GM21619 (cell line): Measurements from ENCODE around the gene KRT6A.
"Not testable (repeated sequence)": the region's sequence is repeated elsewhere in the genome, so short reads cannot be mapped to it uniquely, and the experiment has no call there.

Experiments used
- ATAC-seq: cut with Tn5 transposase; IDR thresholded peaks from one replicate; pipeline ENCODE4 v1.9.1; 2021; ENCODE audit not compliant: unreplicated experiment

Gene KRT6A

DNA sequence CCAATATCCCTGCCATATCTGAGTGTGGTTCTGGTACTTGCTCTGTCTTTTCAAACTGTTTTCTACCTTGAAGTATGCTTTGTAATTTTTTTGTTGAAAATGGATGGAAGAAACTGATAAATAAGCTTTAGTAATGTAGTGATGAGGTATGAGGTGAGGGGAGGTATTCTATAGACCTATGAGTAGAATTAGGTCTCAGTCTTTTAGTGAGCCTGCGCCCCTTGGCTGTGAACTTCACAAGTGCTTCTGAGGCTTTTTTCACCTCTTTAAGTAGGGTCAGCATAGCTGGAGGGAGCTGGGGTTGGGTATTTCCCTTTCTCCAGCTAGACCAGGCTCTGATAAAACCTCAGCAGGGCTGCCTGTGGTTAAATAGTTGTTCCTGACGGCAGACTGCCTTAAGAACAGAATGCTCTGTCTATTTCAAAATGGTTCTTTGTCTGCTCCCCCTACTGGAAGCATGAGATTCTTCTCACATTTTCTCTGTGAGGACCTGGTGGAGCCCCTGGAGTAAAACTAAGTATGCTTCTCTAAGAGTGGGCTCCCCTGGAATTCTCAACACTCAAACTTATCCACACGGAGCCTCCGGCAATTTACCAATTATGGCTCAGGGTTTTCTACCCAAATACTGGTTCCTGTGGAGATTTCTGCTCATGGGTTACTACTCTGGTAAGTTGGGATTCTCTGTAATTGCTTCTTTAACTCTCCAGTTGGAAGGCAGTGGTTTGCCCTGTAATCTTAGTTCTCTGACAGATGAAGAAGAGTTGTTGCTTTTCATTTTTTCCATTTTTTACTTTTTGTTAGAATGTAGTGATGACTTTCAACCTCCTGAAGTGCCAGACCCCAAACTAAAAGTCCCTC, 14.0 kb upstream of the KRT6A start:
- no peak for ATAC-seq

DNA sequence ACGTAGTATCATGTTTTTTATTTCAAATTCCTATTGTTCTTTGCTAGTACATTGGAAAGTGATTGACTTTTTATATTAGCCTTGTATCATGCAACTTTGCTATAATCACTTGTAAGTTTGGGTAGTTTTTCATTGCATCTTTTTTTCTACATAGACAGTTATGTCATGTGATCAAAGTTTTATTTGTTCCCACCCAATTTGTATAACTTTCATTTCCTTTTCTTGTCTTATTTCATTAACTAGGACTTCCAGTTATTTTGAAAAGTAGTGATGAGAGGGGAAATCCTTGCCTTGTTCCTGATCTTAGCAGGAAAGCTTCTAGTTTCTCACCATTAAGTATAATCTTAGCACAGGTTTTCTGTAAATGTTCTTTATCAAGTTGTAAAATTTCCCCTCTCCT, 9.8 kb upstream of the KRT6A start:
- ATAC-seq = no peak

DNA sequence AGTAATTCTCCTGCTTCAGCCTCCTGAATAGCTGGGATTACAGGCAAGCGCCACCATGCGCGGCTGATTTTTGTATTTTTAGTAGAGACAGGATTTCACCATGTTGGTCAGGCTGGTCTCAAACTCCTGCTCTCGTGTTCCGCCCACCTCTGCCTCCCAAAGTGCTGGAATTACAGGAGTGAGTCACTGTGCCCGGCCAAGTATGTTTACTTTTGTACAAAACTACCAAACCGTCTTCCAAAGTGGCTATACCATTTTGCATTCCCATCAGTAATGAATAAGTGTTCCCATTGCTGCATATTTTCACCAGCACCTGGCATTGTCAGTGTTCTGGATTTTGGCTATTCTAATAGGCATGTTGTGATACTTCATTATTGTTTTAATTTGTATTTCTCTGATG, 8.4 kb upstream of the KRT6A start:
- ATAC-seq = no peak

DNA sequence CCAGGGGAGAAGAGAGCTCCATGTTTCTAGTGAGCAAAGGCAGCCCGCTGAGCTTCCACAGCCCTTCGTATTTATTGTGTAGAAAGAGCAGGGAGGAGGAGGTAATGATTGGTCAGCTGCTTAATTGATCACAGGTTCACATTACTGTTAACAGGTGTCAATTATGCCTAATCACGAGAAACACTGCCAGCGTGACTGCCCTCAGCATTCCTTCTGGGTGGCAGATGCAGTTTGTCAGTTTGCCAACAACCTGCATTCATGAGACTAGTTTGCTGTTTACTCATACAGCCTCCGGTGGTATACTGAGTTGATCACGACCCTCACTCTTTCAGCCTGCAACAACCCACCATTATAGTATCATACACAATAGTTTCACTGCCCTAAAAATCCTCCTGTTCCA, 7.5 kb upstream of the KRT6A start:
- ATAC-seq = not testable (repeated sequence)

DNA sequence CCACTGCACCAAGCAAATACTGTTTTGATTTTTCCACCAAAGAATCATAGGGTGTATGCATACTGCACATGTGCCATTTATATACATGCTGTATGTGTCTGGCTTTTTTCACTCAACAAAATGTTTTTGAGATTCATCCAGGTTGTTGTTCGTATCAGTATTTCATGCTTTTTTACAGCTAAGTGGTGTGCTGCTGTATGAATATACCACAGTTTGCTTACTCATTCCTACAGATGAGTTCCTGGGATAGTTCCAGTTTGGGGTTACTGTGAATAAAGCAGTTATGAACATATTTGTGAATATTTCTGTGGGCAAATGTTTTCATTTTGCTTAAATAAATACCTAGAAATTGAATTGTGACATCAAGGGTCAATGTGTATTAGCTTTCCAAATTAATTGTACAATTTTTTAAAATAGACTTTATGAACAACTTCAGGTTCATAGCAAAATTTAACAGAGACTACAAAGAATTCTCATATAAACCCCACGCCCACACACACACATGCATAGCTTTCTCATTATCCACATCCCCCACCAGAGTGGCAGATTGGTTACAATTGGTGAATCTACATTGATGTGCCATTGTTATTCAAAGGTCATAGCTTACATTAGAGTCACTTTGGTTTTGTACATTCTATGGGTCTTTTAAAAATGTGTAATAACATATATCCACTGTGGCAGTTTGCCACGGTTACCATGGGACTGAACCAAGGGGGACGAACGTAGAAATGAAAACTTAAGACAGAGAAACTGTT, 6.9 kb upstream of the KRT6A start:
- no peak for ATAC-seq

DNA sequence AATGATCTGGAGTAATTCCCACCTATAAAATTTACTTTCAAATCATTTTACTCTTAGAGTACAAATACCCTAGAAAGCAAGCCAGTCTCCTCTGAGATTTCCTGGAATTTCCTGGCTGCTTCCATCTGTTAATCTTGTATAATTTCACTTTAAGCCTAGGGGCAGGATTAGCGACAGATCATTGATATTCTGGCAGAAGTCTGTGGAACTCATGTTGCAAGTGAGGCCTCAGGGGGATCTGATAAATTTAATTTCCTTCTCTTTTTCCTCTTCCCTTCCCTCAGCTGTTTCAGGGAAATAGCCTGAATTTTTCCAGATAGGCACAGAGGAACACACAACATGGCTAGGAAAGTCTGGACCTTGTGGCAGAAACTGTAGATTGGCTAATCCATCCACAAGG, 5.9 kb upstream of the KRT6A start:
- no peak for ATAC-seq

DNA sequence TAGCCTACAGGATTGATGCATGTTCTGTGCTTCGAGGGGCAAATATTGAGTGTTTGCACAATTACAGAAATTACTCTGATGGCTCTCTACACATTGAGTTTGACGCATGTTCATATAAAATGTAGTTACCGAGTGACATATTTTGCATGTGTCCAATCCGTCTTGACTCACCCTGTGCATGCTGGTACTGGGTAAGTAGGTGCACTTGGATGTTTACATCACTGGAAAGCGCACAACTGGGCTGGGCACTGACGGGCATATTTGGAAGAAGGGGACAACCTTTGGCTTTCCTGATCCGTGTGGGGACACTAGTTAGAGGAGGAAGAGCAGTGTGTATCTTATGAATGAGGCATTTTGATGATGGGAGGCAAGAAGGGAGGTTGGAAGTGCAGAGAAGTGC, 4.9 kb upstream of the KRT6A start:
- ATAC-seq = no peak

DNA sequence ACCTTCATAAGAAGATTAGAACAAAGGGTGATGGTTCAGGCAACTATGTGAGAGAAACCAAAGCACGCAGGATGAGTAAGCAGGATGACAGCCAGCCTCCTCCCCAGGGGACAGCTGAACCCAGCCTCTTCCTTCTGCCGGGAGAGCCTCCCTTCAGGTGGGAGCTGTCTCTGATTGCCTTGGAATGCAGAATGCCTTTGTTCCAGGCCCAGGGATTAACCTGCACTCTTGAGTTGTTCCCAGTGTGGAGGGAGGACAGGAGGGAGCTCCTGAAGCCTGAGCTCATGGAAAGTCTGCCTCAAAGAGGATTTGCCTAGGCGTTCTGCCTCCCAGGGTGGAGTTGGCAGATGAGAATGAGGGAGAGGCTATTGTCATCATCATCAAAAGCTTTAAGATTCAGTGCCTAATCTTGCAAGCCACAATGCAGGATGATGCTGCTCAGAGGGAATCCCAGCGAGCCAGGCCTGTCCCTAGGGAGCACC, 3.6 kb upstream of the KRT6A start:
- ATAC-seq = no peak

DNA sequence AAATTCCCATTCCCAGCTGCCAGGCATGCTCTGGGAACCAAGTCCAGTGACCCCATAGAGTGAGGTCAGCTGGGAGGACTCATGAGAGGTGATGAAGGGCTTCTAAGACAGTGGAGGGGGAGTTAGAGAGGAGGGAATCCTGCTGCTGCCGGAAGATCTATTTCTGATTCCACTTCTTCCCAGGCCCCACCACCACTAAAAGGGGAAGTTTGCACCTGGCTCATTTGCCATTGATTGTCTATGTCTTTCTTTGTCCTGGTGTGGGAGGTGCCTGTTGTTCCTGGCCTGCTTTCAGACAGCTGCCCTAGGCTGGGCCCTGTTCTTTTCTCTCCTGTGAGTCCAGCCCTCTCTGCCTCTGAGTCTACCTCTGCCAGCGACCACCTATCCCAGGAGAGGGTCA, 3.0 kb upstream of the KRT6A start:
- no peak for ATAC-seq

DNA sequence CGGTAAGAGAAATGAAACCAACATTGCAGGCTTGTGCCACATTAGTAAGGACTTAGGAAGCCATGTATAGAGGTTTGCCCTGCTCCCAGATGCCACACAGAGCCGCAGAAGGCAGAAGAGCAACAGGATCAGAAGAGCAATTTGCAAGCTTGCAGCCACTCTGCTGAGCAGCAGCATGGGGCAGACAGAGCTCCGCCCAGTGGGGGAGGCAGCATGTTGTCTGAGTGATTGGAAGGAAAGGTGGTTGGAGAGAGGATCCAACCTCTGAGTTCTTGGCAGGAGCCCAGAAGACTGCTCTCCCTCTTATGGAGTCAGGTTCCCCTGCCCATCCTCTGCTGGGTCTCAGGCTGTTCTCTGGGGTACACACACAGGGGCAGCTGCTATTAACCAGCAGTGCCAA, 2.3 kb upstream of the KRT6A start:
- no peak for ATAC-seq

DNA sequence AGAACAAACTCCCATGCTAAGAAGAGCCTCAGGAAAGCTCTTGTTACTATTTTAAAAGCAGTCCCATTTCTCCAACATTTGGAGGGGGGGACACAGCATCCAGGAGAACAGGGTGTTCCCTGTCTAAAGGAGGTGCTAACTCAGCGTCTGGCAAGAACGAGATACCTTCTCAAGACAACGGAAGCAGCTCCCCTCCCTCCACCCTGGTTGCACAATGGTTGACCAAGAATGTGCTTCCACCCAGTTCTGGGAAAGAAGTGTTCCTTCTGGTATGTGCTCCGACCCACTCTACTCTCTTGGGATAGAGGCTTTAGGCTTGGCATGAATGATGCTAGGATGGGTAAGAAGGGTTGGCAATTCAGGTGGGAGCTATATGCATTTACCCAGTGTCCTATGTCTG, 1.5 kb upstream of the KRT6A start:
- no peak for ATAC-seq

DNA sequence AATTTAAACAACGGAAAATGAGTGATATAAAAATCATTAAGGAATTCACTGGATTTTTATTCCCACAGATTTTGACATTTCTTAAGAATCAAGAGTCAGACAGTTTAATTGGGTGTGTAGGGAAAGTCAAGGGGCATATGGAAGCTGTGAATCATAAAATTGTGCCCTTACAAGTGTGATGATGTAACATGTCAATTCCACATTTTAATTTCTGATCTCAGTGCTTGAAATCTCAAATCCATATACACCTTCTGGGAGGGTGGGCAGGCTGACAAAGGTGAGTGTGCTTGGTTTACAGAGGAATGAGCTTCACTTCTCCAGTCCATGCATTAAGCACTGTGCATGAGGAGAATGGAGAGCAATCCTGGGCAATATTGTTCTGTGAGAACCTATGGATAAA, 1.0 kb upstream of the KRT6A start:
- ATAC-seq = no peak

DNA sequence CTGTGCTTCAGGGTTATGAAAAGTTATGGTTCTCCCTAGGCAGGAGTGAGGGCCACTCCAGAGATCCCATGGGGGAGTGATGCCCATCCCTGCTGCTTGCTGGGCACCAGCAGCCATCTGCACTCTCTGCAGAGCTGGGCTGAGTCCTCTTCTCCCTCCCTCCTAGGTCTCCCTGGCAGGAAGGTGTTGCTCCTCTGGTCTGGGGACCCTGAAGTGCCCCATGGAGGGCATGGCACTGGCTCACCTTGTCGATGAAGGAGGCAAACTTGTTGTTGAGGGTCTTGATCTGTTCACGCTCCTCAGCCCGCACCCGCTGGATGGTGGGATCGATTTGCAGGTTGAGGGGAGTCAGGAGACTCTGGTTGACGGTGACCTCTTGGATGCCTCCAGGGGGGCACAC, 652 bp downstream of the KRT6A start:
- not testable (repeated sequence) for ATAC-seq

DNA sequence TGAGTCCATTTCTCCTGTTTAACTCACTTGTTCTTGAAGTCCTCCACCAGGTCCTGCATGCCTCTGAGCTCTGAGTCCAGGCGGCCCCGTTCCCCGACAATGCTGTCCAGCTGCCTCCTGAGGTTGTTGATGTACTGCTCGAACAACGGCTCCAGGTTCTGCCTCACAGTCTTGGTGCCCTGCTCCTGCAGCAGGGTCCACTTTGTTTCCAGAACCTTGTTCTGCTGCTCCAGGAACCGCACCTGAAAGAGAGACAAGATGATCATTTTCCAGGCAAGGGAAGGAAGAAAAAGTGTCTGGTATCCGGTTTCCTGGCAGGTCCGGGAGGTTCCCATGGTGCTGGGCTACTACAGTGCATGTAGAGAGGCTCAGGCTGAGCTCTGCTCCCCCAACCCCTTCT, 1.6 kb downstream of the KRT6A start:
- ATAC-seq = not testable (repeated sequence)

DNA sequence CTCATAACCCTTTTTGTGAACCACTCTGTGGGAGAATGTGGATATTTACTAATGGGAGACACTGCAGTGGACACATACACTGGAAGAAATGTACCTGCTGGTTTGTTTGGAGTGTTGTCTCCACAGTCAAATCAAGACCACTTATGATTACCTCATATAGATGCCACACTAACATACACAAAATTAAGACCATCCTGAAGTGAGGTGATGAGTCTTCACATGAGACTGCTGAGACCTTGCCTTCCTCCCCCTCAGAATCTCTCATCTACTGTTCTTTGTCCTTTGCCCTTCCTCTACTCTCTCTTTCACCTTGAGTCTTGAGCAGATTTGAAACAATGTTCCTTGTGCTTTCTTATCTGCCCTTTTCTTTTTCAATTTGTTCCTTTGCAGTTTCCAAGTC, 4.3 kb downstream of the KRT6A start:
- no peak for ATAC-seq

DNA sequence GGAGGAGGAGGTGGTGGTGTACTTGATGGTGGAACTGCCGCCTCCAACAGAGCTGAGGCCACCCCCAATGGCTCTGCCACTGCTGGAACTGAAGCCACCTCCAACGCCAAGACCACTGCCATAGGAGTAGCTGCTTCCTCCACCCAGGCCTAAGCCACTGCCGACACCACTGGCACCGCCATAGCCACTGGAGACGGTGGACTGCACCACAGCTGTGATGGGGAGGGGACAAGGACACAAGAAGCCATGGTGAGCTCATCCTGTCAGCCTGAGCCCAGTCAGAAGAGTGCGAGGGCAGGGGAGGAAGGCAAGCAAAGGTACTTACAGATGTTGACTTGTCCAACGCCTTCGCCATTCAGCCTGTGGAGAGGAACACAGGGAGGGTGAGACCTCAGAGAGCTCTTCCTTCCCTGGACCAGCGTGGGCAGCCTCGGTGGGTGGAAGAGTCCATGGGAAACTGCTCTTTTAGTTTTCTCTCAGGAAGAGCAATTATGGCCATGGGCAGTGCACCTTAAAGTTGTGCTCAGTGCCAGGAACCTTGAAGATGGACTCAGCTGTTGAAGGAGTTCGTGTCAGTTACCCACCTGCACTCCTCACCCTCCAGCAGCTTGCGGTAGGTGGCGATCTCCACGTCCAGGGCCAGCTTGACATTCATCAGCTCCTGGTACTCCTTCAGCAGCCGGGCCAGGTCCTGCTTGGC, 5.2 kb downstream of the KRT6A start:
- not testable (repeated sequence) for ATAC-seq

DNA sequence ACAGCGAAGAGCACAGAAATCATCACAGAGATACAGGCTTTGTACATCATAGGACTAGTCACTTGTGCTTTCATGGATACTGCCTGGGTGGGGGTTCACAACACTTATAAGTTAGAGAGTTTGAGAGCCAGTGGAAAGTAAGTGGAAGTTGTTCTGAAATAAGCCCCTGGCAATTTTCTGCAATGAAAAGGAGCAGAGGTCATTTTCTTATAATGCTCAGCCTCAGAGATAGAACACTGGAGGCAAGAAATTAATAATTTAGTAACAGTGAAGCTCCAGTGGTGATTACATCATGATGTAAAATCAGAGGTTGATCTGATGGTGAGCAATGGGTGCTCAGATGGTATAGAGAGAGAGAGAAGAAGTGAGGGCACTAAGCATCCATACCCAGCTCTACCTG, 5.8 kb downstream of the KRT6A start:
- no peak for ATAC-seq

DNA sequence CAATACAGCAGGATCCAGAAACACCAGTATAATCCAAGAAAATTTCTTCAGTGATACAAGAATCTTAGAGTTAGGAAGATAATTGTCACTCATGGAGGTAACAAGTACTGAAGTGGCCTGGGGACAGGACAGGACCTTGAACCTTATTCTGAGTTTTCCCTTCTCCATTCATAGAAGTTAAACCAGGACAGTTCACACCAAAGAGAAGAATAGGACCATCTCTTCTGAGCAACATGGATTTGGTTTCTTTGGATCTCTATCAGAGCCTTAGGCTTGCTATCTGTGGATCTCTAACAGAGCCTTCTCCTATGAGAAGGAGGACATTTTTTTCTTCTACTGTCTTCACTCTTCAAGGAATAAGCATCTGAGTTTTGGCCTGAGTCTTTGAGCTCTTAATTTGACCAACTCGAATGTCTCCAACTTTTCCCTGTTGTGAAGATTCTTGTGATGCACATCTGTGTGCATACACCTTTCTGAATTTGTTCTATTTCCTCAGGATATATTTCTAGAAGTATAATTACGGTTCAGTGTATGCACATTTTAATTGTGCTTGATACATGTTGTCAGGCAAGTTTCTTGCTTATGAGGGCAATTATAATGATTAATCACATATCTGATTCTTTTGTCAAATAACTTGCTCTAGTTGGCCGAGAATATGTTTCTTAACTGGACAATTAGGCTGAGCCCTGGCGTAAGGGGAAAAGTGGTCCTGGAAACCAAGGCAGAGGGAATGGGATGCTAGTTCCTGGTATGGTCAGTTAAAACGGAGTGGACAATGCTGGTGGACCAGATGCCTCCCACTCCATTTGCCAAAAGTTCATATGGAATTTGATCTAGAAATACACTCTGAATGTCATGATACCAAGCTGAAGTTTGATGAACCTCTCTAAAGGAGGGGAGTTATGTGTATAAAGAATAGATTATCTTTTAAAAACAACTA, 6.6 kb downstream of the KRT6A start:
- ATAC-seq = no peak

DNA sequence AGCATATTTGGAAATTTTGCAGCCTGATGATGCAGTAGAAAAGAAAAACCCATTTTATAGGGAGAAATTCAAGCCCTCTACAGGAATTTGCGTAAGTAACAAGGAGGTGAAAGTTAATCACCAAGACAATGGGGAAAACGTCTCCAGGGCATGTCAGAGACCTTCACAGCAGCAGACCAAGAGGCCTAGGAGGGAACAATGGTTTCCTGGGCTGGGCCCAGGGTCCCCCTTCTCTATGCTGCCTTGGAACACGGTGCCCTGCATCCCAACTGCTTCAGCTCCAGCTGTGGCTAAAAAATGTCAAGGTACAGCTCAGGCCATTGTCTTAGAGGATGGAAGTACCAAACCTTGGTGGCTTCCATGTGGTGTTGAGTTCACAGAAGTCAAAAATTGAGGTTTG, 13.0 kb downstream of the KRT6A start:
- no peak for ATAC-seq

DNA sequence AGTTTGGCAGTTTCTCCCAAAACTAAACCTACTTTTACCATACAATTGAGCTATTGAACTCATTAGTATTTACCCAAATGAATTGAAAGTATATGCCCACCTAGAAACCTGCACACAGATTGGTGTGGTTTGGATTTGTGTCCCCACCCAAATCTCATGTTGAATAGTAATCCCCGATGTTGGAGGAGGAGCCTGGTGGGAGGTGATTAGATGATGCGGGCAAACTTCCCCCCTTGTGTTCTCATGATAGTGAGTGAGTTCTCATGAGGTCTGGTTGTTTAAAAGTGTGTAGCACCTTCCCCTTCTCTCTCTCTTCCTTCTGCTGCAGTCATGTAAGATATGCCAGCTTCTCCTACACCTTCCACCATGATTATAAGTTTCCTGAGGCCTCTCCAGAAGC, 15.4 kb downstream of the KRT6A start:
- ATAC-seq = no peak

DNA sequence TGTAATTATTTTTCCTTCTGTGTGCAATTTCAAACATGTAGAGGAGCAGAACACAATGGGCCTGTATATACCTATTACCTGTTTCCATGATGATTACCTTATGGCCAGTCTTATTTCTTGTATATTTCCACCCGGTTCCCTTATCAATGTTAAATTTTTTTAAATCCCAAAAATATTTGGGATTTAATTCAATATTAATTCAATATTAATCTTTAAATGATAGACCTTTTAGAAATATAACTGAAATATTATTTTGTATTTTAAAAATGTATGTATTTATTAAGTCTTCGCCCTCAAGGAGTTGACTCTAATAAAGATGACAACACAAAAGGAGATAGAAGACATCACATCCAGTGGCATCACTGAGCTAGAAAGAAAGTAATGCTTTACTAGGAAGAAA, 18.8 kb downstream of the KRT6A start:
- ATAC-seq = no peak
